Mesothelial cell of epicardium (in vitro differentiated cells): Measurements from ENCODE around the gene TBXAS1. TPM values are rescaled to one million over a fixed set of nuclear protein-coding genes. Genes with fewer than 3 reads are reported as not detected.

Source experiments
- DNase-seq, 2 experiments: peaks; one replicate each; pipeline ENCODE4 v3.0.0; 2021; ENCODE audit warnings: low spot score in 2 of 2; ENCODE audit not compliant: unreplicated experiment in 2 of 2
- H3K27ac Mint-ChIP-seq: 2 replicates; pipeline ENCODE4 v1.8.0; 2021; ENCODE audit warnings: mixed read lengths
- H3K27me3 Mint-ChIP-seq: 2 replicates; pipeline ENCODE4 v1.8.0; 2021; ENCODE audit warnings: low read depth, mixed read lengths
- H3K36me3 Mint-ChIP-seq: 2 replicates; pipeline ENCODE4 v1.8.0; 2021; ENCODE audit warnings: mixed read lengths
- H3K4me1 Mint-ChIP-seq: 2 replicates; pipeline ENCODE4 v1.8.0; 2021; ENCODE audit warnings: mixed read lengths
- H3K4me3 Mint-ChIP-seq: 2 replicates; pipeline ENCODE4 v1.8.0; 2021; ENCODE audit warnings: mild to moderate bottlenecking, moderate library complexity, mixed read lengths
- H3K9me3 Mint-ChIP-seq: 2 replicates; pipeline ENCODE4 v1.8.0; 2021; ENCODE audit warnings: mixed read lengths
- CTCF ChIP-seq: fragments of 200-600 bp; sonication (generic); IDR thresholded peaks from one replicate; pipeline ENCODE4 v1.5.0; 2021; ENCODE audit warnings: antibody characterized with exemption; ENCODE audit not compliant: unreplicated experiment
- total RNA-seq: library from RNA; stranded (reverse); gene quantifications from 3 replicates; pipeline ENCODE4 v1.2.1, GENCODE V29; 2021

TBXAS1 gene
- total RNA-seq, 1 donor from 2014 or later = 3.1 TPM

DNA sequence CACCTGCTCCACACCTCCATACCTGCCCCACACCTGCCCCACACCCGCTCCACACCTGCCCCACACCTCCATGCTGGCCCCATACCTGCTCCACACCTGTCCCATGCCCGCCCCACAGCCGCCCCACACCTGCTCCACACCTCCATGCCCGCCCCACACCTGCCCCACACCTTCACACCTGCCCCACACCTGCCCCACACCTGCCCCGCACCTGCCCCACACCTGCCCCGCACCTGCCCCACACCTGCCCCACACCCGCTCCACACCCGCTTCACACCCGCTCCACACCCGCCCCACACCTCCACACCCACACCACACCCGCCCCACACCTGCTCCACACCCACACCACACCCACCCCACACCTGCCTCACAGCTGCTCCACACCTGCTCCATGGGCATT lies 180.7 kb downstream of the TBXAS1 start:
- Mint-ChIP-seq H3K9me3 (no peaks in the 10 kb centered on the region), H3K4me1 (no peaks in the 10 kb centered on the region), H3K27me3 (peaks cover 29% of the 10 kb centered on the region), H3K4me3 (no peak overlapping the region), H3K27ac (no peak overlapping the region), H3K36me3 (no peaks in the 10 kb centered on the region)
- no peak for TF ChIP-seq CTCF
- no peak for DNase-seq

- no peak overlapping the region for H3K27ac Mint-ChIP-seq
- no peak overlapping the region for H3K4me3 Mint-ChIP-seq
- TF ChIP-seq CTCF = no peak
- H3K27me3 Mint-ChIP-seq = peaks cover 32% of the 10 kb centered on the region
- no peaks in the 10 kb centered on the region for H3K9me3 Mint-ChIP-seq
- no peaks in the 10 kb centered on the region for H3K4me1 Mint-ChIP-seq
- no peaks in the 10 kb centered on the region for H3K36me3 Mint-ChIP-seq
- DNase-seq = no peak
These were observed 181.3 kb downstream of the TBXAS1 start for GRCh38 chr7:140010194-140010895.

- Mint-ChIP-seq H3K27me3 (peaks cover 31% of the 10 kb centered on the region), H3K4me3 (no peak overlapping the region), H3K9me3 (no peaks in the 10 kb centered on the region), H3K4me1 (no peaks in the 10 kb centered on the region), H3K36me3 (no peaks in the 10 kb centered on the region), H3K27ac (no peak overlapping the region)
- no peak for TF ChIP-seq CTCF
- DNase-seq = no peak
These were observed 184.6 kb downstream of the TBXAS1 start for GRCh38 chr7:140013676-140014075.

DNA sequence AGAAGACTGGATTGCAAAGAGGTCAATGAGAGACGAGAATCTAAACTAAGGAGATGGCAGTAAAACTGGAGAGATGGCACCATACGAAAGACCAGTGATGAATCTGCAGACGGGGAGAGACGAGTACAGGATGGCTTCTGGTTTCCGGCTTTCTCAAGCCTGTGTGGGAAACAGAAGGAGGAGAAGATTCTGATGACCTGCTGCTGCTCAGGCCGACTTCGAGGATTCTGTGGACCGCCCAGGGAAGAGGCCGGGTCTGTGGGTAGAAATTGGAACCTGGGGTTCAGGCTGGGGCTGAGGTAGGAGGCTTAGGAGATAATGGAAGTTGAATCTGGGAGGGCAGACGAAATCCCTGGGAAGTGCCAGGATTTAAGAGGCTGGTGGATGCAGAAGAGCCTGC lies 185.1 kb downstream of the TBXAS1 start:
- Mint-ChIP-seq H3K27me3 (peaks cover 31% of the 10 kb centered on the region), H3K4me1 (no peaks in the 10 kb centered on the region), H3K9me3 (no peaks in the 10 kb centered on the region), H3K27ac (no peak overlapping the region), H3K4me3 (no peak overlapping the region), H3K36me3 (no peaks in the 10 kb centered on the region)
- TF ChIP-seq CTCF = no peak
- no peak for DNase-seq

GRCh38 chr7:140015471-140015970 lies 186.5 kb downstream of the TBXAS1 start:
- no peak for DNase-seq
- no peak for TF ChIP-seq CTCF
- H3K9me3 Mint-ChIP-seq = no peaks in the 10 kb centered on the region
- H3K27ac Mint-ChIP-seq = no peak overlapping the region
- H3K36me3 Mint-ChIP-seq = no peaks in the 10 kb centered on the region
- H3K27me3 Mint-ChIP-seq = peaks cover 31% of the 10 kb centered on the region
- H3K4me1 Mint-ChIP-seq = no peaks in the 10 kb centered on the region
- H3K4me3 Mint-ChIP-seq = no peak overlapping the region
